Activated CD8-positive, alpha-beta memory T cell treated with anti-CD3 and anti-CD28 coated beads for 36 hours (primary cell): ENCODE data around the gene UNC5C. TPM values are rescaled to one million over a fixed set of nuclear protein-coding genes. Genes with fewer than 3 reads are reported as not detected.

Experiments used
- CTCF ChIA-PET: fragments of 350-600 bp; sonication (Branson Sonifier 250); formaldehyde crosslinking; loops from one replicate; lab custom pipeline; 2021; ENCODE audit warnings: antibody characterized with exemption; lab: Charles Lee
- POLR2A ChIA-PET: fragments of 350-600 bp; sonication (Branson Sonifier 250); formaldehyde crosslinking; loops from one replicate; lab custom pipeline; 2021; ENCODE audit warnings: antibody characterized with exemption; lab: Charles Lee
- total RNA-seq, 2 experiments: library from RNA; stranded (reverse); gene quantifications; one replicate each; pipeline ENCODE4 v1.2.3, GENCODE V29; 2021

The UNC5C gene
- total RNA-seq, 2 experiments from 2014 or later: not detected

DNA sequence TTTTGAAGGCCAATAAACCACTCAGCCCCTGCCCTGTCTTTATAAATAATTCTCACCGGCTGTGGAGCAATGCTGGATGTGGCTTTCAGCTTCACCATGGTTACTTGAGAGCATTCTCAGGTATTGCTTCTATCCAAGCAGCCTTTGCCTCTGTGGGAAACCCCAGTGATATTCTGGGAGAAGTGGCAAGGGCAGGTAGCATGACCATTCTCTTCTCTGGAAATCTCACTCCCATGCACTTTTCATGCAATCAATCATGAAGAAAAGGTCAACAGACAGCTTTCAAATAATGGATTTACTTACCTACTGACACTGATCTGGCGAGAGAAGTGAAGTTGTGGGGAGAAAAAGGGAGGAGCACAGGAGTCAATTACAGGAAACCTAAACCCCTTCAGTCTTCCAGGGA, 49.5 kb downstream of the UNC5C start:
- POLR2A ChIA-PET: no interaction called here

GRCh38 chr4:95494186-95494585, 54.6 kb downstream of the UNC5C start:
- CTCF ChIA-PET: no interaction called here
- POLR2A ChIA-PET: no interaction called here

More for the DNA sequence above, 49.5 kb downstream of the UNC5C start:
- CTCF ChIA-PET: no interaction called here

DNA sequence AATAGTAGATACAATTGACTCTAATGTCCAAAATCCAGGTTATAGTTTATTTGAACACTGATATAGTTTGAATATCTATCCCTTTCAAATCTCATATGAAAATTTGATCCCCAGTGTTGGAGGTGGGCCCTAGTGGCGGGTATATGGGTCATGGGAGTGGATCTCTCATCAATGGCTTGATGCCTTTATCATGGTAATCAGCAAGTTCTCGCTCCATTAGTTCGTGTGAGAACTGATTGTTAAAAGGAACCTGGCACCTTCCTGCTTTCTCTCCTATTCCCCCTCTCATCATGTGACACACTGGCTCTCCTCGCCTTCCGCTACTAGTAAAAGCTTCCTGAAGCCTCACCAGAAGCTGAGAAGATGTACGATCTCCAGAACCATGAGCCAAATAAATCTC, 70.1 kb downstream of the UNC5C start:
- ChIA-PET CTCF (no interaction called here), POLR2A (no interaction called here)

DNA sequence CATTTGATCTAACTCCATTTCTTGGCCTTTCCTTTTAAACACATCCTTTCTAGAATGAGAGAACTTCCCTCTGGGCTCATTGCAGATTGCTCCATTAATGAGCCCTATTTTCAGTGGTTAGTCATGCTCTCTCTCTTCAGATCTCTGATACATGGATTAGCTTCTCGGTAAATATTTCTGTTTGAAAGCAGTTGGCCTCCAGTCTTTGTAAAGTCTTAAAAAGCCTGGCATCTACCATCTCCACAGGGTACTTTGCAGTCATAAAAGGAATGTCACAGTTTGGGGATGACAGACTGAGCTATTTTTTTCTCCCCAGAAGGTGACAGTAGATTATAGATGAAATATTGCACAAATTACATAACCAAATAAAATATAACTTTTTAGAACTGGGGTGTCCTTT, 72.7 kb downstream of the UNC5C start:
- POLR2A ChIA-PET: no interaction called here
- CTCF ChIA-PET: no interaction called here

GRCh38 chr4:95472534-95472933, 76.2 kb downstream of the UNC5C start:
- POLR2A ChIA-PET: no interaction called here
- CTCF ChIA-PET: no interaction called here

DNA sequence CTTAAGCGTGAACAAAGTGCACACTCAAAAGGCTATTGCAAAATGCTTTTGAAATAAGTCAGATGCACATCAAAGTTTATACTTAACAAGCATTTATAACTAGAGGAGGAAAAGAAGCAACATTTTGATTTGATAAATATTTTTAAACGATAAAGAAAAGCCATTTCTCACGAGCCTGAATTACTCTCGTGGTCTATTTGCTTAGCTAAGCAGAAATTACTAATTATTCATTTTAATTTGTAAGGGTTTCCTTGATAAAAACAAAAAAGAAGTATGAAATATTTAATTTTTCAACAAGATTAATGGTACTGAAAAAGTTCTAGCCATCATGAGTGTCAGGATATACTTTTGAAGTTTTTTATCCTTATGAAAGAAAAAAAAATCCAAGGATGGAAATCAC, 78.2 kb downstream of the UNC5C start:
- ChIA-PET POLR2A (no interaction called here), CTCF (interaction anchor here (0.7 kb wide), 1 partner anchor 62 kb away, joined by 3 read pairs; no protein-coding TSS in a partner anchor)

DNA sequence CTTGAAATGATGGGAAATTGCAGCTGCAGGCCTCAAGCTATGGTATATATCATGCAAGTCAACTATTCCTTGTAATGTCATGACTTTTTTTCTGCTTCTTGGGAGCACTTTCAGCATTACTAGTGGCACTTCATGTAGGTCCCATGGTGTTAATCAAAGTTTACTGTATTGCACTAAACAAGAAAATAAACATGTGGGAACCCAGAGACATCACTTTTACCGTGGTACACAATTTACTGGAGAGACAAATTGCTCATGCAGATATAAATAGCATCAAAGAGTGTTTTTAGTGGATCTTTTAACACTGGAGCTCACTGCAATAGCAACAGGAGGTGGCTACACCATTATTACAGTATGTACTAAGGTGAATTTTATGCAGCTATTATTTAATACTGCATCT, 79.2 kb downstream of the UNC5C start:
- ChIA-PET POLR2A (no interaction called here), CTCF (interaction anchor here (0.6 kb wide), 1 partner anchor 437 kb away, joined by 3 read pairs; no protein-coding TSS in a partner anchor)

- CTCF ChIA-PET: no interaction called here
- POLR2A ChIA-PET: no interaction called here
Observed at GRCh38 chr4:95466791-95467190, 82.0 kb downstream of the UNC5C start.

DNA sequence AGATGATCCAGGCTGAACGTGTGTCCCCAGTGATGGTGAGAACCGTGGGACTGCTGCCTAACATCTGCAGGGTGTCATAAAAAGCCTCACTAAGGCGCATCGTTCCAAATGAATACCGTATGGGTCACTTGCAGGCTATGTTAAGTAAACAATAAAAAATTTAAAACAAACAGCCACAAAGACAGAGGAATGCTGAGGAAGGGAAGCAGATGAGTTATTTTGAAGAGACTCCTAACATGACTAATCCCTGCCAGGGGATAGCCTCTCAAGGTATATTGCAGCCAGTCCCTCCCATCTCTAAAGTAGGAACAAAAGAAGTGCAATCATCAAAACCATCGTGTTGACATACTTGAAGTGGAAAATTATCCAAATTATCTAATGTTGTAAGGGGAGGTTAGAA, 83.8 kb downstream of the UNC5C start:
- ChIA-PET CTCF (no interaction called here), POLR2A (no interaction called here)

DNA sequence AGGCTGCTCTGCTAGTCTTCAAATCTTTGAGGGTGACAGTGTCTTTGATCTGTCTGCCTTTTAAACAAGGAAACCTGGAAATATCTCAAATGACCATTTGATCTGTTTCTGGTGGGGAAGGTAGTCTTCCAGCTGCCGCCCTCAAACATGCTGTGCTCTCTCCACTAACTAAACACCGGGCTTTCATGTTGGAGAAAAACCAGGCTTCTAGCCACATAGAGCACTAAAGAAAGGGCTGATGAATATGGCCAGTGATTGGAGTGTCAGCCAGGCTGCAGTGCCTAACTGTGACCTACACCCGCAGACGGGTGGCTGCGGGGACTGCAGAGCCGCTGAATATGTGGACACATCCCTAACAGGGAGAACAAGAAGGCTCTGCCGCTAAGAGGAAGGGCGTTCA, 85.9 kb downstream of the UNC5C start:
- CTCF ChIA-PET: no interaction called here
- POLR2A ChIA-PET: no interaction called here

GRCh38 chr4:95457353-95457752, 91.4 kb downstream of the UNC5C start:
- ChIA-PET CTCF (no interaction called here), POLR2A (no interaction called here)

DNA sequence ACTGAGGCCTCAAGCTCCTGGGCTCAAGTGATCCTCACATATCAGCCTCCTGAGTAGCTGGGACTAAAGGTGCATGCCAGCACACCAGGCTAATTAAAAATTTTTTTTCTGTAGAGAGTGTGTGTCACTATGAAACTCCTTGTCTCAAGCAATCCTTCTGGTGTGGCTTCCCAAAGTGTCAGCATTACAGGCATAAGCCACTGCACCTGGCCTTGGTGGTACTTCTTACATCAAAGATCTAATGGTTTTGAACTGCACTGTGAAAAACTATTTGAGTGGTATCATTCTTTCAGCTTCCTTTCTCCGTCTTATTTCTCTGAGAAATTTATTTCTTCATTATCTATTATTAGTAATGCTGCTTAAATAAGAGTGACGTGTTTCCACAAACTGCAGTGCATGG, 98.5 kb downstream of the UNC5C start:
- ChIA-PET CTCF (interaction anchor here (0.6 kb wide), 1 partner anchor 456 kb away, joined by 3 read pairs; no protein-coding TSS in a partner anchor), POLR2A (no interaction called here)

DNA sequence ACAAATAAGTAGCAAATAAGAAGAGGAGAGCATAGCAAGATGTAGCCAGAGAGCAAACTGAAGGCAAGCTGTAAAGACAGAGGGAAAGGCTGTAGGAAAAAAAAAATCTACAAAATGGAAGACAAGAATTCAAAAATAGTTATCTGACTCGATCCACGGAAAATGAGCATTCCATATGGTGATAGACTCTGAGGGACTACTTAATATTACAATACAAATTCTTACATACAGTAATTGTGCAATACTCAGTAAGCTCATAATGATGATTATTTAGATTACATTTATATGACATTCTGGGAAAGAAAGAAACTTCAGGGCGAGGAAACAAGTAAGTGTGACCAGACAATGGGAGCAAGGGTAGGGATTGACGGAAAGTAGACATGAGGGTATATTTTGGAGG, 102.6 kb downstream of the UNC5C start:
- ChIA-PET POLR2A (no interaction called here), CTCF (no interaction called here)

- ChIA-PET CTCF (no interaction called here), POLR2A (no interaction called here)
Observed at GRCh38 chr4:95445251-95445650, 103.5 kb downstream of the UNC5C start.

- ChIA-PET CTCF (no interaction called here), POLR2A (no interaction called here)
Observed at GRCh38 chr4:95444812-95445211, 104.0 kb downstream of the UNC5C start.

DNA sequence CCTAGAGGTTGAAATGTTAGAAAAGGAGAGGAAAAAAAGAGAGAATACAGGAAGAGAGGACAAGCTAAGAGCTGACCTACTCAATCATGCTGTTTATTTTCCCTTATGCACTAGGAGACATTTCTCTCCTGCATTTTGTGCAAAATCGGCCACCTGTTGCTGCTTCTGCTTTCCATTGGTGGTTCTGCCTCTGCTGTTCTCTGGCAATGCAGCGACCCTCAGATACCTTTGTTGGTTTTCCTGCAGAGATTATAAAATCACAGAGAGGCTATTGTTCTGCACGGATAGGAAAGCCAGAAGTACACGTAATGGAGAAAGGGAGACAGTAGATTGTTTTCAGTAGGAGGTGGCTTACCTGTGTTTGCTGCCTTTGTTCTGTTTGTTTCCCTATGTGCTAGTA, 108.9 kb downstream of the UNC5C start:
- ChIA-PET CTCF (no interaction called here), POLR2A (no interaction called here)

DNA sequence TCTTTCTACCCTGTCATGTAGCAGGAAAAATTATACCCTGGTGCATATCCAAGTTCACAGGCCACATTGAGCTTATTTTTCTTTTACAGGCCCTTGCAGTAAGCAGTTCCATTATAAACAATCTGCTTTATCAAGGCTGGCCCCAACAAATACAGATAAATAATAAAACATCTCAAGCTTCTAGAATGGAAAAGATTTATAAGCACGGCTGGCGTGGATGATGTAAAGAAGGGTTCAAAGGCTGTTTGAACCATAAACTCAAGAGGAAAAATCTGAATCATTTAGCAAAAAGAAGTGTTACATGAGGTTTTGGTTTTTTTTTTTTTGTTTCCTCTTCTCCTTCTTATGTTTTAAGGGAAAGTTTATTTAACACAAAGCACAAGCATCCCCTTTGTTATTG, 109.7 kb downstream of the UNC5C start:
- ChIA-PET CTCF (no interaction called here), POLR2A (no interaction called here)

- POLR2A ChIA-PET: no interaction called here
- CTCF ChIA-PET: no interaction called here
Observed at GRCh38 chr4:95432466-95432865, 116.3 kb downstream of the UNC5C start.

- ChIA-PET POLR2A (no interaction called here), CTCF (no interaction called here)
Observed at GRCh38 chr4:95431678-95432077, 117.1 kb downstream of the UNC5C start.

GRCh38 chr4:95429416-95429815, 119.4 kb downstream of the UNC5C start:
- ChIA-PET POLR2A (no interaction called here), CTCF (no interaction called here)

GRCh38 chr4:95428291-95429070, 120.3 kb downstream of the UNC5C start:
- POLR2A ChIA-PET: no interaction called here
- CTCF ChIA-PET: no interaction called here

GRCh38 chr4:95426455-95426854, 122.3 kb downstream of the UNC5C start:
- ChIA-PET POLR2A (no interaction called here), CTCF (no interaction called here)
